Small intestine (tissue), 7 donors: ENCODE results near the gene SHISA2. TPM values are rescaled to one million over a fixed set of nuclear protein-coding genes. Genes with fewer than 3 reads are reported as not detected.
"Not testable (repeated sequence)": the region's sequence is repeated elsewhere in the genome, so short reads cannot be mapped to it uniquely, and the experiment has no call there.

Experiments
- DNase-seq, 2 donors: peaks; one replicate each; pipeline versions ENCODE4 v3.0.0 to v3.0.0-alpha.2; 2013
- FAIRE-seq: peaks from 2 replicates; lab custom pipeline; 2012; peaks lifted over from hg19 to GRCh38; lab: Jason Lieb, UNC
- H3K27ac ChIP-seq, 3 donors: one replicate each; pipeline ENCODE4 v1.5.1; 2013; ENCODE audit warnings: low read length in 2 of 3, mild to moderate bottlenecking in 2 of 3, control low read depth in 1 of 3, inconsistent platforms in 1 of 3, low read depth in 1 of 3, moderate library complexity in 1 of 3
- H3K27me3 ChIP-seq, 3 donors: one replicate each; pipeline ENCODE4 v1.6.1; 2013; ENCODE audit warnings: low read length in 3 of 3, inconsistent platforms in 1 of 3; ENCODE audit not compliant: control insufficient read depth in 3 of 3, insufficient read depth in 3 of 3
- H3K36me3 ChIP-seq, 3 donors: one replicate each; pipeline ENCODE4 v1.6.1; 2013; ENCODE audit warnings: low read length in 3 of 3, inconsistent platforms in 1 of 3, low read depth in 1 of 3, mild to moderate bottlenecking in 1 of 3, moderate library complexity in 1 of 3; ENCODE audit not compliant: control insufficient read depth in 3 of 3, insufficient read depth in 2 of 3
- H3K4me1 ChIP-seq, 3 donors: one replicate each; pipeline ENCODE4 v1.6.1; 2013; ENCODE audit warnings: low read length in 2 of 3, inconsistent platforms in 1 of 3, low read depth in 1 of 3, mild to moderate bottlenecking in 1 of 3, moderate library complexity in 1 of 3; ENCODE audit not compliant: control insufficient read depth in 3 of 3, insufficient read depth in 2 of 3
- H3K4me3 ChIP-seq, 3 donors: one replicate each; pipeline ENCODE4 v1.5.1; 2013; ENCODE audit warnings: low read length in 3 of 3, control low read depth in 1 of 3, inconsistent platforms in 1 of 3, low read depth in 1 of 3, mild to moderate bottlenecking in 1 of 3, moderate library complexity in 1 of 3
- H3K9me3 ChIP-seq, 2 donors: one replicate each; pipeline ENCODE4 v1.6.1; 2013; ENCODE audit warnings: low read depth in 1 of 2, low read length in 1 of 2; ENCODE audit not compliant: control insufficient read depth in 2 of 2, insufficient read depth in 1 of 2
- WGBS, 3 donors: extraction: QIAGEN DNeasy Blood & Tissue Kit; methylation state at CpG; one replicate each; pipeline ENCODE4 v1.1.7; 2013; 5-methylcytosine and 5-hydroxymethylcytosine counted together
- polyA plus RNA-seq, 4 donors: library from polyadenylated mRNA; stranded (reverse) in 3 of 4; unstranded in 1 of 4; fragments of 200-250 nt in 3 of 4; fragments of 120-200 nt in 1 of 4; gene quantifications; one replicate each; pipeline versions ENCODE4 v1.2.1 to v1.2.3, GENCODE V29; 2013
- donor health status: healthy with polysubstance abuse.
- donor health status: control.
- donor health status: control.
- donor health status: Bipolar disorder and iron deficiency.
- donor health status: healthy.

The SHISA2 gene
- polyA plus RNA-seq, 4 donors, result 0.19 to 4.1 (median 0.27) TPM; not detected in 1

DNA sequence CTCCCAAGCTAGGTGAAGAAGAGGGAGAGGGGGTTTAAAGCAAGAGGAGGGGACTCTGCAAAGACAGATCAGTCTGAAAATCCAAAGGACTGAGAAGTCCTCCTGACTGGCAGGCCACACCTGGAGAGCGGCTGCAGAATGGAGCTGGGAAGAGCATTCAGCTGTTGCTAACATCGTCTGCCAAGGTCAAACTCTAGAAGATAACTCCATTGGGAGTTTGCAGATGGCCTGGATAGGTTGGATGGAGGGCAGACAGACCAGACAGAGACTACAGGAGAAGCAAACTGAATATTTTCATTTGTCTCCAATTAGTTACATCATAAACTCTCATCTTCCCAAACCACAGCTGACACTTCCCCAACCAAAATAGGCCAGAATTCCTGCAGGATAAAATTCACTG lies 19.9 kb upstream of the SHISA2 start:
- H3K27ac ChIP-seq, result no peak overlapping the region
- 52 to 75% (median 63%) methylated on average over 2 of the region's 2 CpGs for WGBS, 3 donors
- no peaks in the 10 kb centered on the region for H3K36me3 ChIP-seq
- DNase-seq (no peak), FAIRE-seq (no peak)
- no peaks in the 10 kb centered on the region for H3K27me3 ChIP-seq
- no peaks in the 10 kb centered on the region for H3K4me1 ChIP-seq
- no peaks in the 10 kb centered on the region for H3K9me3 ChIP-seq
- H3K4me3 ChIP-seq, result no peak overlapping the region

- not testable (repeated sequence) for H3K36me3 ChIP-seq, FAIRE-seq
Measured at GRCh38 chr13:26069642-26070041, 17.8 kb upstream of the SHISA2 start.

GRCh38 chr13:26068372-26068771 lies 16.6 kb upstream of the SHISA2 start:
- 88 to 96% (median 92%) methylated on average over 2 of the region's 2 CpGs for WGBS, 3 donors
- DNase-seq, H3K36me3 ChIP-seq, H3K27ac ChIP-seq, FAIRE-seq, H3K9me3 ChIP-seq, H3K4me1 ChIP-seq, H3K4me3 ChIP-seq, H3K27me3 ChIP-seq: not testable (repeated sequence)

More at GRCh38 chr13:26069642-26070041, 17.8 kb upstream of the SHISA2 start:
- H3K27me3 ChIP-seq, H3K27ac ChIP-seq, H3K9me3 ChIP-seq, DNase-seq, H3K4me3 ChIP-seq, H3K4me1 ChIP-seq: not testable (repeated sequence)
- WGBS, 3 donors, result 78 to 83% (median 79%) methylated on average over 7 to 8 of the region's 8 CpGs

- no peak for FAIRE-seq
Measured at GRCh38 chr13:26067601-26068000, 15.8 kb upstream of the SHISA2 start.

GRCh38 chr13:26066492-26066891 lies 14.7 kb upstream of the SHISA2 start:
- 68 to 75% (median 74%) methylated on average over 7 of the region's 7 CpGs for WGBS, 3 donors
- not testable (repeated sequence) for FAIRE-seq, H3K36me3 ChIP-seq, H3K9me3 ChIP-seq, H3K4me1 ChIP-seq, H3K4me3 ChIP-seq, DNase-seq, H3K27me3 ChIP-seq, H3K27ac ChIP-seq

More at GRCh38 chr13:26067601-26068000, 15.8 kb upstream of the SHISA2 start:
- Histone ChIP-seq H3K27me3 (no peaks in the 10 kb centered on the region), H3K4me3 (no peak overlapping the region), H3K9me3 (no peaks in the 10 kb centered on the region), H3K4me1 (no peaks in the 10 kb centered on the region), H3K36me3 (no peaks in the 10 kb centered on the region), H3K27ac (no peak overlapping the region)
- no peak for DNase-seq
- 81 to 86% (median 82%) methylated on average over 3 of the region's 3 CpGs for WGBS, 3 donors

GRCh38 chr13:26062853-26063444 lies 11.1 kb upstream of the SHISA2 start:
- H3K4me3 ChIP-seq, result no peak overlapping the region
- no peaks in the 10 kb centered on the region for H3K36me3 ChIP-seq
- H3K27me3 ChIP-seq, result no peaks in the 10 kb centered on the region
- FAIRE-seq, result no peak
- peak; percentile 41 to 57 for DNase-seq
- H3K4me1 ChIP-seq, result no peaks in the 10 kb centered on the region
- no peaks in the 10 kb centered on the region for H3K9me3 ChIP-seq
- 42 to 52% (median 43%) methylated on average over 5 of the region's 5 CpGs for WGBS, 3 donors
- no peak overlapping the region for H3K27ac ChIP-seq

DNA sequence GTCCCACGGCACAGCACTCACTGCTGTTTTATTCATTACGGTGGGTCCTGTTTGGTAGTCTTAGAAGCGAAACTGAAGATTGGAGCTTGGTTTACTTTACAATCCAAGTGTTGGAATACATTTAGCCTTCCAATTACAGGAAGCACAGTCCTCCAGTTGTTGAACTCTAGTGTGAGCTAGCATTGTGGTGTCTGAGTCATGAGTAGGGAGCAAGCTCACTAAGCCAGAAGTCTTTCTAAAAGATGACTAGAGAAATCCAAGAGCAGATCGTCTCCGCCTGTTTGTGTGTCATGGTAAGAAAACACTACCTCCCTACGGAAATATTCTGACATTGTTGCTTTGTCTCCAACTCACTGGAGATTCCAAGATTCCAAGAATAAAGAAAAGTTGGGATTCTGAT lies 10.1 kb upstream of the SHISA2 start:
- WGBS, 3 donors, result 75 to 83% (median 76%) methylated on average over 6 of the region's 6 CpGs

DNA sequence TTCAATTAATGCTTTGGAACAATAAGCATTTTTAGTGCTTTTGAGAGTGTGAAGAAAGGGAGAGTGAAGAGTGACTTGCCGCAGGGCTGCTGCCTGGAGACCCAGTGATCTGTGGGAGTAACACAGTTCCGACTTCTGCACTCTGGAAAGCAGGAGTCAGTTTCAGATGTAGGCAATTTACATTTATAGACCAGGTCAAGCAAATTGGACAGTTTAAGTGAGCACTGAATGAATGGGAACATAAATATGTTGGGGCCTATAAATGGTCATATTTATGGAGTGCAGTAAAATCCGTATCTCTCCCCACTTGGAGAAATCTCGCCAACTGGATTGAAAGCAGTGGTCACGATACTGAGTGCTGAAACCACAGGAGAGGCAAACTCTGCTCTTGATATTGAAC lies 9.4 kb upstream of the SHISA2 start:
- H3K4me1 ChIP-seq, result no peaks in the 10 kb centered on the region
- H3K27me3 ChIP-seq, result no peaks in the 10 kb centered on the region
- no peaks in the 10 kb centered on the region for H3K9me3 ChIP-seq
- H3K4me3 ChIP-seq, result no peak overlapping the region
- 50 to 68% (median 68%) methylated on average over 5 of the region's 5 CpGs for WGBS, 3 donors
- DNase-seq (no peak), FAIRE-seq (no peak)
- H3K27ac ChIP-seq, result no peak overlapping the region
- no peaks in the 10 kb centered on the region for H3K36me3 ChIP-seq

More for the DNA sequence above, 10.1 kb upstream of the SHISA2 start:
- peak in 1 of 2 donors; percentile 2 for DNase-seq
- FAIRE-seq, result no peak
- no peak overlapping the region for H3K4me3 ChIP-seq
- no peaks in the 10 kb centered on the region for H3K9me3 ChIP-seq
- no peaks in the 10 kb centered on the region for H3K36me3 ChIP-seq
- H3K4me1 ChIP-seq, result no peaks in the 10 kb centered on the region
- no peaks in the 10 kb centered on the region for H3K27me3 ChIP-seq
- H3K27ac ChIP-seq, result no peak overlapping the region

DNA sequence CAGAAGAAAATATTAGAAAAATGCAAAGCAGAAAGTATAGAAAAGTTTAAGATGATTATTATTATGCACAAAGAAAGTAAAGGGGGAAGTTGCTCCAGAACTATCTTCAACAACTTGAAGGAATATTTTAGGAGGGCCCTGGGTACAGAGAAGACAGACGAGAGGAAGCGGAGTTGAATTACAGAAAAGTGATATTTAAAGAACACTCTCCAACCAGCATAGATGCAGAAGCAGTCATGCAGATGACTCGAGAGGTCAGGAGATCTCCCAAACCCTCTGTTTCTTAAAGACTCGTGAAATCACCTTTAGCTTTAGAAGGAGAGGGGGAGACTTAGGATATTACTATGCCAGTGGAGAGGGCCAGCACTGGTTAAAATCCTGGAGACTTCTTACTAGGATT lies 8.5 kb upstream of the SHISA2 start:
- WGBS, 3 donors, result 82 to 85% (median 82%) methylated on average over 4 of the region's 4 CpGs
- H3K36me3 ChIP-seq, result no peaks in the 10 kb centered on the region
- H3K9me3 ChIP-seq, result no peaks in the 10 kb centered on the region
- H3K27me3 ChIP-seq, result no peaks in the 10 kb centered on the region
- H3K27ac ChIP-seq, result no peak overlapping the region
- FAIRE-seq (no peak), DNase-seq (no peak)
- H3K4me1 ChIP-seq, result no peaks in the 10 kb centered on the region
- no peak overlapping the region for H3K4me3 ChIP-seq
